Measurements from ENCODE around the gene RPL22. TPM values are rescaled to one million over a fixed set of nuclear protein-coding genes. Genes with fewer than 3 reads are reported as not detected.

Gene RPL22
- total and polyA plus RNA-seq, 2 of the 13 experiments (the other 11 are each of a cell fraction or from before 2014, with no cell fraction given): 214 to 545 TPM

DNA sequence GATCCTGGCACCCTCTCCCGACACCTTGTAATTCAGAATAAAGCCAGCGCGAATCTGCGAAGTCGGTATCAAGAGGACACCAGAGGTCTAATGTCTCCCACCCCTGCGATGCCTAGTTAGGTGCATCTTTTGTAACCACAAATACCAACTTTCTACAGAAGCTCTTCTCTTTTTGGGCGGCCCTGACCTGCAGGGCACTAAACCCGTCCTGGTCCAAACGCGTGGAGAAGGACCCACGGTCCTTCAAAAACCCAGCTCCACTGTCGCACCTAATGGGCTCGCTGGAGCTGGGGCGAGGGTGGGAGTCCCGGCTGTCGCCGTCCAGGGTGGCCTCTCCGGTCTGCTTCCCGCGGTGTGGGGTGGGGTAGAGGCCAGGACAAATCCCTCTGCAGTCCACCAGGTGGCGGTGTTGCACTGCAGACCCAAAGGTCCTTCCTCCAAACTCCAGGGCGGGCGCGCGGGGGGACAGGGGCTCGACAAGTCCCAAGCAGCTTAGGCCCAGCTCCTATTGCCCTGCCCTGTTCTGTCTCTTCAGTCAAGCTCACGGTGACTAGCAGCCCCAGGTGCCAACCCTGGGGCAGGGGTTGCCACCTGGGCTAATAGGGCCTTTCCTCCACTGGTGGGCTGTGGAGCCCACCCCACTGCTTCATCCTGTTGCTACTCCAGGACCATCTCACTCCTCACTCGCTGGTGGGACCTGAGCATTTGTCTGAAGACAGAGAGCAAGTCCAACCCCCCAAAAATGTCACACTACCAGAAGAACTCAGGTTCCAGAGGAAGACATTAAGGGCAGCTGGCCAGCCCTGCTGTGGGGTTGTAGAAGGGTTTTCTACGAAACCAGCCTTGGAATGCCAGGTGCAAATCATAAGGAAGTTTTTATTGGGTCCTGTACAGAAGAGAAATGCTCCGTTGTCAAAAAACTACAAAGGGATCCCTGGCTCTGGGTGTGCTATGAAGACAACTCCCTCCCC, 47.4 kb upstream of the RPL22 start:
- CTCF ChIA-PET (ENCODE audit: low intra/inter-chr PET ratio, low total read pairs): interaction anchor here (1.2 to 3.4 kb wide), 3 partner anchors 34 to 96 kb away, joined by 5 to 39 read pairs (median 16); no protein-coding TSS in a partner anchor
- DNase-seq (ENCODE audit: low spot score): peak; percentile 54
- TF ChIP-seq ZNF335 (CRISPR knock-in tag; IDR thresholded peaks at IDR 0.05) (no peak), SP5 (CRISPR knock-in tag; IDR thresholded peaks at IDR 0.05; ENCODE audit: borderline replicate concordance, low read depth) (0 out of 2 replicates have a peak, but pooled peaks have one; percentile 42), U2AF1 (optimal IDR thresholded peaks at IDR 0.05; ENCODE audit: low read depth, low read length) (no peak), ZNF513 (CRISPR knock-in tag; conservative IDR thresholded peaks at IDR 0.05) (no peak), STAG1 (CRISPR knock-in tag; IDR thresholded peaks at IDR 0.05) (peak; percentile 93), ZNF777 (CRISPR knock-in tag; IDR thresholded peaks at IDR 0.05) (peak; percentile 54; the same call in 1 of the 2 replicates), ZGPAT (CRISPR knock-in tag; IDR thresholded peaks at IDR 0.05) (0 out of 2 replicates have a peak, but pooled peaks have one; percentile 26), RARA (CRISPR knock-in tag; IDR thresholded peaks at IDR 0.05) (no peak), ELF3 (CRISPR knock-in tag; IDR thresholded peaks at IDR 0.05) (0 out of 2 replicates have a peak, but pooled peaks have one; percentile 18), AGO1 (IDR thresholded peaks at IDR 0.05; ENCODE audit: low read depth, low read length, poor library complexity, severe bottlenecking) (peak; percentile 37), ZBTB44 (CRISPR knock-in tag; IDR thresholded peaks at IDR 0.05) (no peak), ZNF101 (CRISPR knock-in tag; IDR thresholded peaks at IDR 0.05; ENCODE audit: borderline replicate concordance, low read depth) (no peak)
- TF ChIP-seq, protein P1, sequence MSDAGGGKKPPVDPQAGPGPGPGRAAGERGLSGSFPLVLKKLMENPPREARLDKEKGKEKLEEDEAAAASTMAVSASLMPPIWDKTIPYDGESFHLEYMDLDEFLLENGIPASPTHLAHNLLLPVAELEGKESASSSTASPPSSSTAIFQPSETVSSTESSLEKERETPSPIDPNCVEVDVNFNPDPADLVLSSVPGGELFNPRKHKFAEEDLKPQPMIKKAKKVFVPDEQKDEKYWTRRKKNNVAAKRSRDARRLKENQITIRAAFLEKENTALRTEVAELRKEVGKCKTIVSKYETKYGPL (CRISPR knock-in tag; IDR thresholded peaks at IDR 0.05): no peak
- TF ChIP-seq, protein P2, sequence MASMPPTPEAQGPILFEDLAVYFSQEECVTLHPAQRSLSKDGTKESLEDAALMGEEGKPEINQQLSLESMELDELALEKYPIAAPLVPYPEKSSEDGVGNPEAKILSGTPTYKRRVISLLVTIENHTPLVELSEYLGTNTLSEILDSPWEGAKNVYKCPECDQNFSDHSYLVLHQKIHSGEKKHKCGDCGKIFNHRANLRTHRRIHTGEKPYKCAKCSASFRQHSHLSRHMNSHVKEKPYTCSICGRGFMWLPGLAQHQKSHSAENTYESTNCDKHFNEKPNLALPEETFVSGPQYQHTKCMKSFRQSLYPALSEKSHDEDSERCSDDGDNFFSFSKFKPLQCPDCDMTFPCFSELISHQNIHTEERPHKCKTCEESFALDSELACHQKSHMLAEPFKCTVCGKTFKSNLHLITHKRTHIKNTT (CRISPR knock-in tag; IDR thresholded peaks at IDR 0.05): no peak

More for the DNA sequence above, 47.4 kb upstream of the RPL22 start:
- Histone ChIP-seq H4K20me1 (ENCODE audit: insufficient read depth, low read length) (0 out of 2 replicates have a peak, but pooled peaks cover 5% of the 10 kb centered on the region), H3K4me3 (replicated peaks in 1 of 3; ENCODE audit: insufficient read depth in 1 of 3, low read depth in 2 of 3, low read length in 3 of 3) (no peak overlapping the region), H3K27ac (ENCODE audit: extremely low read length, insufficient read depth, low read length) (no peak overlapping the region), H3K36me3 (replicated peaks in 1 of 2; ENCODE audit: control insufficient read depth in 1 of 2, insufficient read depth in 2 of 2, low read length in 2 of 2) (no peaks in the 10 kb centered on the region), H3K9me3 (ENCODE audit: low read length) (no peaks in the 10 kb centered on the region), H3K79me2 (ENCODE audit: insufficient read depth, low read length) (no peaks in the 10 kb centered on the region), H3K4me1 (ENCODE audit: insufficient read depth, low read length) (peaks cover 26% of the 10 kb centered on the region), H3K4me2 (ENCODE audit: low read depth, low read length) (no peak overlapping the region), H3K9ac (ENCODE audit: insufficient read depth, low read depth, low read length) (no peak overlapping the region), H2AFZ (ENCODE audit: low read length) (no peak overlapping the region), H3K27me3 (ENCODE audit: control insufficient read depth in 1 of 2, insufficient read depth in 2 of 2, low read length in 2 of 2) (peaks cover 20 to 69% of the 10 kb centered on the region in 2 experiments)
- intact Hi-C loops (cut with micrococcal nuclease; ENCODE audit: unreplicated experiment) (loop anchor here (1.0 to 10.0 kb wide), 4 partner anchors 34 to 146 kb away; partner anchors contain the start of gene ACOT7), in situ Hi-C loops (cut with HindIII; ENCODE audit: extremely low pct_ligation_motif_present, low pct_unique_long_range_greater_than_20kb) (loop anchor here (5.0 to 10.0 kb wide), 3 partner anchors 36 to 168 kb away; partner anchors contain the start of gene HES2)
- FAIRE-seq: peak; percentile 42
- peak; percentile 64 for ATAC-seq
- POLR2A ChIA-PET: interaction anchor here (1.7 kb wide), 2 partner anchors 42 to 97 kb away, joined by 3 to 4 read pairs; no protein-coding TSS in a partner anchor
- WGBS (ENCODE audit: low lambda C conversion rate): 6% methylated on average over 14 of the region's 30 CpGs
- no TSS peak for BruUV-seq (replicated peaks)
